ENCODE measurements around the gene SRGAP1. TPM values are rescaled to one million over a fixed set of nuclear protein-coding genes. Genes with fewer than 3 reads are reported as not detected.

Gene SRGAP1
- total RNA-seq, 3 donors from 2014 or later: 12.2 to 23.9 (median 15.9) TPM

DNA sequence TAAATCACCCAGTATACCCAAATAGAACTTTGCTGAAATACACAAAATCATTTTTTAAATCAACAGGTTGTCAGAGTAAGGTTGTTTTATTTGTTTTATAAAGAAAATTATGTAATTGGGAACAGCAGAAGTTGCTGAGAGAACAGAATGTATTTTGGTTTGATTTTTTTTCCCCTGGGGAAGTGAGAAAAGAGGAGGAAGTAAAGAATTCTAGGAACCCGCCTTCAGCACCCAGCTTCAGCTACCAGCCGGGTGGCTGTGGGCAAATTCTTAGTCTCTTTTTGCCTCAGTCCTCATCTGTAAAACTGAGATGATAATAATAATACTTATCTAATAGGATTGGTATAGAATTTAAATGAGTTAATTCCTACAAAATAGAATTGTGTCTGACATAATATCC is 119.4 kb downstream of the SRGAP1 start:
- Histone ChIP-seq H3K4me1 (ENCODE audit: low read depth) (no peaks in the 10 kb centered on the region), H3K9me3 (no peaks in the 10 kb centered on the region), H3K36me3 (ENCODE audit: low read depth) (no peaks in the 10 kb centered on the region), H3K4me3 (no peak overlapping the region)
- intact Hi-C loops (cut with DNase I, micrococcal nuclease): no loop called here
- ATAC-seq (no peak), DNase-seq (no peak)
- TF ChIP-seq, protein P1, sequence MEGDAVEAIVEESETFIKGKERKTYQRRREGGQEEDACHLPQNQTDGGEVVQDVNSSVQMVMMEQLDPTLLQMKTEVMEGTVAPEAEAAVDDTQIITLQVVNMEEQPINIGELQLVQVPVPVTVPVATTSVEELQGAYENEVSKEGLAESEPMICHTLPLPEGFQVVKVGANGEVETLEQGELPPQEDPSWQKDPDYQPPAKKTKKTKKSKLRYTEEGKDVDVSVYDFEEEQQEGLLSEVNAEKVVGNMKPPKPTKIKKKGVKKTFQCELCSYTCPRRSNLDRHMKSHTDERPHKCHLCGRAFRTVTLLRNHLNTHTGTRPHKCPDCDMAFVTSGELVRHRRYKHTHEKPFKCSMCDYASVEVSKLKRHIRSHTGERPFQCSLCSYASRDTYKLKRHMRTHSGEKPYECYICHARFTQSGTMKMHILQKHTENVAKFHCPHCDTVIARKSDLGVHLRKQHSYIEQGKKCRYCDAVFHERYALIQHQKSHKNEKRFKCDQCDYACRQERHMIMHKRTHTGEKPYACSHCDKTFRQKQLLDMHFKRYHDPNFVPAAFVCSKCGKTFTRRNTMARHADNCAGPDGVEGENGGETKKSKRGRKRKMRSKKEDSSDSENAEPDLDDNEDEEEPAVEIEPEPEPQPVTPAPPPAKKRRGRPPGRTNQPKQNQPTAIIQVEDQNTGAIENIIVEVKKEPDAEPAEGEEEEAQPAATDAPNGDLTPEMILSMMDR (IDR thresholded peaks at IDR 0.05): no peak

DNA sequence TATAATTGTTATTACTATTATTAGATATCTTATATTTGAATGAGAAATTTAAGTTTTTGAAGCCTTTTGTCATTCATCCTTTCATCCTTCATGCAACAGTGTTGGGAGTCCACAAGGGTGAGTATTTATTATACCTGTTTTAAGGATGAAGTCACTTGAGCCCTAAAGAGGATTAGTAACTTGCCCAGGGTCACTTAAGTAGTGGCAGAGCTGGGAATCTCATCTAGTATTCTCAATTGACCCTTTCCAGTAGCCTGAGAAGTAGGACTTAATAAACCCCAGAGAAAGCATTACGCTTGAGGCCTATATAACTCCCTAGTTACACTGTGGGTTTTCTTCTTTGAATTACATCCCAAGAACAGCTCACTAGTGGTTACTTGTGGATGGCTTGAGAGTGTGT is 119.8 kb downstream of the SRGAP1 start:
- H3K4me1 ChIP-seq (ENCODE audit: low read depth): no peaks in the 10 kb centered on the region
- H3K4me3 ChIP-seq: no peak overlapping the region
- ATAC-seq (no peak), DNase-seq (no peak)
- intact Hi-C loops (cut with DNase I, micrococcal nuclease): no loop called here
- H3K36me3 ChIP-seq (ENCODE audit: low read depth): no peaks in the 10 kb centered on the region
- TF ChIP-seq, protein P1 (IDR thresholded peaks at IDR 0.05): no peak
- H3K9me3 ChIP-seq: no peaks in the 10 kb centered on the region

DNA sequence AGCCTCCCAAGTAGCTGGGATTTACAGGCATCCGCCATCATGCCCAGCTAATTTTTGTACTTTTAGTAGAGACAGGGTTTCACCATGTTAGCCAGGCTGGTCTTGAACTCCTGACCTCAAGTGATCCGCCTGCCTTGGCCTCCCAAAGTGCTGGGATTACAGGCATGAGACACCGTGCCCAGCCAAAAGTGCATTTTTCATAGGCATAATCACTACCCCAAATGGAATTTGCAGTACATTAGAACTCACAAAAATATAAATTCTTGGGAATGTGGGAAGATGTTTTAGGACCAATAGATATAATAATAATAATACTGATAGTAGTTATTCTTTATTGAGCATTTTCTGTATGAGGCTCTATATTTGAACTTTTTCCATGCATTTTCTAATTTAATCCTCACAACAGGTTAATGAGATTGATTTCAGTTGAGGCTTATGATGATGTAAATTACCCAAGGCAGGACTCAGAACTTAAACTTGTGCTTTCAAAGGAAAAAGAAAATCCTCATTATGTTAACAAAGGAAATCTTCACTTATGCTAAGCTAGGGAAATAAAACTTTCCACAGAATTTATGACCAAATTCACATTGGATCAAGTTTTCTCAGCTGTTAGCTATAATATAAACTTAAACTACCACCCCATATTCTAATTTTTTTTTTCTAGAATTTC is 121.6 kb downstream of the SRGAP1 start:
- Histone ChIP-seq H3K9me3 (no peaks in the 10 kb centered on the region), H3K36me3 (ENCODE audit: low read depth) (no peaks in the 10 kb centered on the region), H3K4me1 (ENCODE audit: low read depth) (no peaks in the 10 kb centered on the region), H3K4me3 (no peak overlapping the region)
- intact Hi-C loops (cut with DNase I, micrococcal nuclease): no loop called here
- ATAC-seq (no peak), DNase-seq (no peak)
- TF ChIP-seq, protein P1 (IDR thresholded peaks at IDR 0.05): no peak

DNA sequence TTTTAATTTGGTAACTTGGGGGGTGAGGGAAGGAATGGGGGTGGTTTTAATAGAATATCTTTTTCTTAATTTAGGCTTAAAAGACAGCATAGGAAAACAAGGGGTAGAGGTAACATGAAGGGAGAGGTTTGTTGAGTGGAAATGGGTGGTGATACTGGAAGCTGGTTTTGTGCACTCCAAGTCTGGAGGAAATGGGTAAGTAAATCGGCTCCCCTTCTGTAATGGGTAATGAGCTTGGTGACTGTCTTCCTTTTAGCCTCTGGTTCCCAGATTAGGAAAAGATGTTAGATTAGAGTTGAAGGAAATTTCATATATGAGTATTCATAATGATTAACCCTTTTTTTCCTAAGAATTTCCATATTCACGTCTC is 122.1 kb downstream of the SRGAP1 start:
- TF ChIP-seq, protein P1 (IDR thresholded peaks at IDR 0.05): no peak
- no peak for ATAC-seq

DNA sequence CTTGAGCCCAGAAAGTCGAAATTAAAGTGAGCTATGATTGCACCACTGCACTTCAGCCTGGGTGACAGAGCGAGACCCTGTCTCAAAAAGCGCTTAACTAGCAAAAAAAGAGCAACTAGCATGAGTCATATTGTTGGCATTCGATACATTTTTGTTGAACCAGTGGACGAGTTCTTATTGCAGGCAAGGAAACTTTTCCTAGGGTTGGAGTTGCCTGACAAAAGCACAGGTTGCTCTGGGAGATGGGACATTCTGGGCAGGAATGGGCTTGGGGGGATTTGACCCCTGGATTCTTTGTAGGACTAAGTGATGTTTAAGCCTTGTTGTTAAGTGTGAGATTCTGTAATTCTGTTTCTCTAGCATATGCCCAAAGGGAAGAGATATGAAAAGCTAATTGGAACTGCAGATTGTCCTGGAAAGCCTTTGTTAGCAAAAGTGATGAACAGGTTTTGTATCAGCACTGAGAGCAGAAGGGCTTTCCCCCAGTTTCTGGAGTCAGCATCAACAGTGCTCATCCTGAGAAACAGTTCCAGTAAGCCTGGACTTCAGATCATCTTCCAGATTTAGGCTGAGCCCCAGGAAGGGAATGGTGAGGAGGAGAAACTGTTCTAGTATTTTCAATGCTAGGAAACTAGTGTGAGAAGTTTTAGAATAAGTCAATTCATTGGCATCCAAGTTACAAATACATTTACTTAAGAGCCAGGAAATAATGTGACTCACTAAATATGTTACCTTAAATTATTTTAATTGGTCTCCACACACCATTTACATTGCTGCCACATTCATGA is 123.1 kb downstream of the SRGAP1 start:
- ATAC-seq: no peak
- DNase-seq: no peak
- no peaks in the 10 kb centered on the region for H3K4me1 ChIP-seq (ENCODE audit: low read depth)
- no peak overlapping the region for H3K4me3 ChIP-seq
- H3K36me3 ChIP-seq (ENCODE audit: low read depth): no peaks in the 10 kb centered on the region
- intact Hi-C loops (cut with DNase I, micrococcal nuclease): no loop called here
- TF ChIP-seq, protein P1 (IDR thresholded peaks at IDR 0.05): no peak
- no peaks in the 10 kb centered on the region for H3K9me3 ChIP-seq

More for the DNA sequence above, 122.1 kb downstream of the SRGAP1 start:
- no peaks in the 10 kb centered on the region for H3K9me3 ChIP-seq
- H3K36me3 ChIP-seq (ENCODE audit: low read depth): no peaks in the 10 kb centered on the region
- no peak for DNase-seq
- intact Hi-C loops (cut with DNase I, micrococcal nuclease): no loop called here
- no peak overlapping the region for H3K4me3 ChIP-seq
- H3K4me1 ChIP-seq (ENCODE audit: low read depth): no peaks in the 10 kb centered on the region

Data from mucosa of descending colon (tissue), 3 donors.